HepG2 (cell line): ENCODE measurements around the gene ILKAP. TPM values are rescaled to one million over a fixed set of nuclear protein-coding genes. Genes with fewer than 3 reads are reported as not detected.

Experiments
- AGO2 ChIP-seq: fragments of 200-400 bp; formaldehyde crosslinking; optimal IDR thresholded peaks from 2 replicates; pipeline ENCODE3; 2017; ENCODE audit warnings: mild to moderate bottlenecking, low read depth, low read length, moderate library complexity
- BHLHE40 ChIP-seq: IDR thresholded peaks from 2 replicates; pipeline ENCODE4 v1.6.1; 2011; ENCODE audit warnings: low read length, improper control_type of control experiment
- ELF1 ChIP-seq: sonication (generic); formaldehyde crosslinking; IDR thresholded peaks from 2 replicates; pipeline ENCODE4 v1.4.0; 2020; ENCODE audit warnings: missing genetic modification reagents
- GABPA ChIP-seq, 2 experiments: IDR thresholded peaks; 2 replicates each; pipeline ENCODE4 v1.6.1; 2011 to 2016; ENCODE audit warnings: low read depth in 2 of 2, low read length in 1 of 2, missing biosample characterization in 1 of 2, missing genetic modification characterization in 1 of 2
- PAF1 ChIP-seq: IDR thresholded peaks from 2 replicates; pipeline ENCODE4 v1.6.1; 2016; ENCODE audit warnings: missing genetic modification reagents, missing compliant biosample characterization
- SALL1 ChIP-seq: sonication (generic); formaldehyde crosslinking; IDR thresholded peaks from 2 replicates; pipeline ENCODE4 v1.8.0; 2022; ENCODE audit warnings: mild to moderate bottlenecking, missing genetic modification reagents
- SMAD9 ChIP-seq: sonication (generic); formaldehyde crosslinking; IDR thresholded peaks from 2 replicates; pipeline ENCODE4 v1.5.1; 2020; ENCODE audit warnings: mild to moderate bottlenecking, missing genetic modification reagents
- SOX13 ChIP-seq, 3 experiments: fragments of 450-650 bp in 1 of 3; sonication (generic) in 1 of 3; formaldehyde crosslinking in 1 of 3; IDR thresholded peaks in 2 of 3; conservative IDR thresholded peaks in 1 of 3; 2 replicates each; pipeline versions ENCODE4 v1.5.0 to v1.6.1; 2016 to 2020; ENCODE audit warnings: antibody characterized with exemption in 1 of 3, mild to moderate bottlenecking in 1 of 3, missing compliant biosample characterization in 1 of 3, missing genetic modification reagents in 1 of 3, moderate library complexity in 1 of 3
- SRY ChIP-seq: sonication (generic); formaldehyde crosslinking; IDR thresholded peaks from 2 replicates; pipeline ENCODE4 v1.8.0; 2022; ENCODE audit warnings: mild to moderate bottlenecking, missing genetic modification reagents
- SYNCRIP ChIP-seq: fragments of 200-400 bp; formaldehyde crosslinking; IDR thresholded peaks from 2 replicates; pipeline ENCODE4 v1.6.1; 2018; ENCODE audit warnings: mild to moderate bottlenecking, low read depth, low read length; ENCODE audit not compliant: insufficient read depth
- ZFP90 ChIP-seq: sonication (generic); formaldehyde crosslinking; IDR thresholded peaks from 2 replicates; pipeline ENCODE4 v1.8.0; 2022; ENCODE audit warnings: missing genetic modification reagents, mild to moderate bottlenecking, inconsistent platforms, borderline replicate concordance
- ZNF207 ChIP-seq: fragments of 450-650 bp; IDR thresholded peaks from 2 replicates; pipeline ENCODE4 v1.6.1; 2016; ENCODE audit warnings: antibody characterized with exemption, borderline replicate concordance
- ZNF354B ChIP-seq: sonication (generic); formaldehyde crosslinking; IDR thresholded peaks from 2 replicates; pipeline ENCODE4 v1.8.0; 2022; ENCODE audit warnings: mild to moderate bottlenecking, missing genetic modification reagents
- ZNF570 ChIP-seq: sonication (generic); formaldehyde crosslinking; IDR thresholded peaks from 2 replicates; pipeline ENCODE4 v1.4.0; 2020; ENCODE audit warnings: mild to moderate bottlenecking, missing genetic modification reagents, borderline replicate concordance
- ZNF704 ChIP-seq: sonication (generic); formaldehyde crosslinking; IDR thresholded peaks from 2 replicates; pipeline ENCODE4 v1.8.1; 2023; ENCODE audit warnings: mild to moderate bottlenecking, inconsistent platforms, moderate library complexity, missing genetic modification reagents, borderline replicate concordance
- ZNF788 ChIP-seq: sonication (generic); formaldehyde crosslinking; IDR thresholded peaks from 2 replicates; pipeline ENCODE4 v1.5.0; 2020; ENCODE audit warnings: mild to moderate bottlenecking, missing genetic modification reagents, borderline replicate concordance
- ZNF790 ChIP-seq: sonication (generic); formaldehyde crosslinking; IDR thresholded peaks from 2 replicates; pipeline ENCODE4 v1.8.0; 2022; ENCODE audit warnings: missing genetic modification reagents, mild to moderate bottlenecking, borderline replicate concordance
- polyA plus RNA-seq, 8 experiments: library from polyadenylated mRNA; depleted of rRNA in 3 of 8; stranded (reverse) in 7 of 8; unstranded in 1 of 8; fragments of >200 nt; fragmentation: Illumina TruSeq in 4 of 8; extraction: Trizol in 4 of 8; gene quantifications; 2 replicates each; pipeline versions ENCODE4 v1.2.1 to v1.2.3, GENCODE V29; 2011 to 2016; ENCODE audit warnings: low read depth in 4 of 8, missing spikeins in 1 of 8, mixed read lengths in 1 of 8; ENCODE audit not compliant: insufficient read depth in 1 of 8
- total RNA-seq, 5 experiments: library from RNA; depleted of rRNA; stranded (reverse); fragments of >200 nt; fragmentation: Illumina TruSeq; extraction: Trizol; gene quantifications; 2 replicates each; pipeline ENCODE4 v1.2.3, GENCODE V29; 2016; ENCODE audit warnings: low read depth in 1 of 5
- TF ChIP-seq, protein P1 (sequence below): sonication (generic); formaldehyde crosslinking; IDR thresholded peaks from 2 replicates; pipeline ENCODE4 v1.9.0; 2022; ENCODE audit warnings: missing genetic modification reagents, mild to moderate bottlenecking, borderline replicate concordance
- TF ChIP-seq, protein P2 (sequence below): IDR thresholded peaks from 2 replicates; pipeline ENCODE4 v1.6.1; 2016; ENCODE audit warnings: low read depth, borderline replicate concordance
- TF ChIP-seq, protein P3 (sequence below): sonication (generic); formaldehyde crosslinking; IDR thresholded peaks from 2 replicates; pipeline ENCODE4 v1.4.0; 2020; ENCODE audit warnings: missing genetic modification reagents

Gene ILKAP
- total and polyA plus RNA-seq, 2 of the 13 experiments (the other 11 are each of a cell fraction or from before 2014, with no cell fraction given) = 29.6 to 33.1 TPM

DNA sequence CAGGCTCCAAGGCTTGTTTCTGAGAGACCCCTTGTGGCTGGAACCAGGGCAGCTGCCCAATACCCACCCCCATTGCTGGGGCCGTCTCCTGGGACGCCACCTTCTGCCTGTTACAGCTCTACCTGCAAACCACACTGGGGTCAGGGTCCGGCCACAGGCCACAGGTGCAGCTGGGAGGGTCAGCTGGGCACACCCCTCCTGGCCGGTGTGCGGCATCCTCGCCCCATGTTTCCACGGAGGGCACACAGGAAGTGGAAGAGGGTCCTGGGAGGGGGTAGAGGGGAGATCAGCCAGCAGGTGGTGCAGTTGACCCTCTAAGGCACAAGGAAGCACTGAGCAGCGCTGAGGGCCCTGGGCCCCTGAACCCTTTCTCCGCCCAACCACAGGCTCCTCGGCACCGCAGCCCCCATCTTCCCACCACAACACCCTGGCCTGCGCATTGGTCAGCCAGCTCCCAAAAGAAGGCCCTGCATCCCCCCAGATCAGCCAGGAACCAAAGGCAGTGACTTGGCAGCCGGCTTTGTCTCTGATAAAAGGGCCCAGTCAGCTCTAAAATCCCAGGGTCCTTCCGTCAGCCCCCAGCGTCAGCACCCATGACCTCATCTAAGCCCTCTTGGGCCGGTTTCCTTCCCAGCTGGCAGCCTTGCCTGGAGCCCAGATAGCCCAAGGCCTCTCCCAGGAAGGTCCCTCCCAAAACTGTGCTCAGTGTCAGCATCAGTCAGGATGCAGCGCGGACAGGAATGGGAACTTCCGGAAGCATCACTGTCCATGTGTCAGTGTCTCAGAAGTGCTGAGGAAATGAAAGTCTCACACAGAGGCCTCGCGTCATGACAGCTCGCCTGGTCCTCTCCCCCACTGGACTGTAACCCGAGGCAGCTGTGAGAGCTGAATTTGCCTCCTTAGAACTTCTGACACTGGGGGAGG is 43.0 kb downstream of the ILKAP start (continued):
- TF ChIP-seq SOX13 (IDR thresholded peaks at IDR 0.05) (no peak), SOX13 (CRISPR knock-in tag; conservative IDR thresholded peaks at IDR 0.05 in 1 of 2, IDR thresholded peaks at IDR 0.05 in 1 of 2) (no peak), AGO2 (no peak), SYNCRIP (no peak), ZNF354B (0 out of 2 replicates have a peak, but pooled peaks have one; percentile 51), ELF1 (peak; percentile 67), SRY (CRISPR knock-in tag) (no peak), ZNF790 (no peak), GABPA (IDR thresholded peaks at IDR 0.05; ENCODE audit: low read depth, low read length) (no peak), GABPA (CRISPR knock-in tag; IDR thresholded peaks at IDR 0.05; ENCODE audit: low read depth) (peak; percentile 13; the same call in 1 of the 2 replicates), BHLHE40 (no peak), ZNF704 (CRISPR knock-in tag) (0 out of 2 replicates have a peak, but pooled peaks have one; percentile 35), ZNF207 (no peak), SMAD9 (CRISPR knock-in tag) (no peak), ZNF570 (CRISPR knock-in tag) (no peak), PAF1 (CRISPR knock-in tag) (no peak), ZNF788 (CRISPR knock-in tag) (peak; percentile 66), SALL1 (CRISPR knock-in tag) (peak; percentile 31; the same call in 1 of the 2 replicates), ZFP90 (CRISPR knock-in tag) (0 out of 2 replicates have a peak, but pooled peaks have one; percentile 59)
- TF ChIP-seq, protein P1, sequence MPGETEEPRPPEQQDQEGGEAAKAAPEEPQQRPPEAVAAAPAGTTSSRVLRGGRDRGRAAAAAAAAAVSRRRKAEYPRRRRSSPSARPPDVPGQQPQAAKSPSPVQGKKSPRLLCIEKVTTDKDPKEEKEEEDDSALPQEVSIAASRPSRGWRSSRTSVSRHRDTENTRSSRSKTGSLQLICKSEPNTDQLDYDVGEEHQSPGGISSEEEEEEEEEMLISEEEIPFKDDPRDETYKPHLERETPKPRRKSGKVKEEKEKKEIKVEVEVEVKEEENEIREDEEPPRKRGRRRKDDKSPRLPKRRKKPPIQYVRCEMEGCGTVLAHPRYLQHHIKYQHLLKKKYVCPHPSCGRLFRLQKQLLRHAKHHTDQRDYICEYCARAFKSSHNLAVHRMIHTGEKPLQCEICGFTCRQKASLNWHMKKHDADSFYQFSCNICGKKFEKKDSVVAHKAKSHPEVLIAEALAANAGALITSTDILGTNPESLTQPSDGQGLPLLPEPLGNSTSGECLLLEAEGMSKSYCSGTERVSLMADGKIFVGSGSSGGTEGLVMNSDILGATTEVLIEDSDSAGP (CRISPR knock-in tag) = 0 out of 2 replicates have a peak, but pooled peaks have one; percentile 53
- TF ChIP-seq, protein P2, sequence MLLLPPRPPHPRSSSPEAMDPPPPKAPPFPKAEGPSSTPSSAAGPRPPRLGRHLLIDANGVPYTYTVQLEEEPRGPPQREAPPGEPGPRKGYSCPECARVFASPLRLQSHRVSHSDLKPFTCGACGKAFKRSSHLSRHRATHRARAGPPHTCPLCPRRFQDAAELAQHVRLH = 0 out of 2 replicates have a peak, but pooled peaks have one; percentile 25
- TF ChIP-seq, protein P3, sequence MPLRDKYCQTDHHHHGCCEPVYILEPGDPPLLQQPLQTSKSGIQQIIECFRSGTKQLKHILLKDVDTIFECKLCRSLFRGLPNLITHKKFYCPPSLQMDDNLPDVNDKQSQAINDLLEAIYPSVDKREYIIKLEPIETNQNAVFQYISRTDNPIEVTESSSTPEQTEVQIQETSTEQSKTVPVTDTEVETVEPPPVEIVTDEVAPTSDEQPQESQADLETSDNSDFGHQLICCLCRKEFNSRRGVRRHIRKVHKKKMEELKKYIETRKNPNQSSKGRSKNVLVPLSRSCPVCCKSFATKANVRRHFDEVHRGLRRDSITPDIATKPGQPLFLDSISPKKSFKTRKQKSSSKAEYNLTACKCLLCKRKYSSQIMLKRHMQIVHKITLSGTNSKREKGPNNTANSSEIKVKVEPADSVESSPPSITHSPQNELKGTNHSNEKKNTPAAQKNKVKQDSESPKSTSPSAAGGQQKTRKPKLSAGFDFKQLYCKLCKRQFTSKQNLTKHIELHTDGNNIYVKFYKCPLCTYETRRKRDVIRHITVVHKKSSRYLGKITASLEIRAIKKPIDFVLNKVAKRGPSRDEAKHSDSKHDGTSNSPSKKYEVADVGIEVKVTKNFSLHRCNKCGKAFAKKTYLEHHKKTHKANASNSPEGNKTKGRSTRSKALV = 0 out of 2 replicates have a peak, but pooled peaks have one; percentile 53
